Neural progenitor cell (in vitro differentiated cells): ENCODE measurements around the gene REM2. TPM values are rescaled to one million over a fixed set of nuclear protein-coding genes. Genes with fewer than 3 reads are reported as not detected.

Source experiments
- DNase-seq: peaks from one replicate; pipeline ENCODE4 v3.0.0-alpha.2; 2016; ENCODE audit warnings: low spot score
- H2AFZ ChIP-seq: fragments of 200-600 bp; sonication (generic); replicated peaks from 2 replicates; pipeline ENCODE4 v1.6.1; 2016; ENCODE audit warnings: antibody characterized with exemption
- H3F3A ChIP-seq: fragments of 200-600 bp; sonication (generic); 2 replicates; pipeline ENCODE4 v1.6.1; 2016; ENCODE audit warnings: antibody characterized with exemption, low read depth
- H3K27ac ChIP-seq: fragments of 200-600 bp; sonication (generic); 2 replicates; pipeline ENCODE4 v1.5.1; 2016; ENCODE audit warnings: mild to moderate bottlenecking
- H3K27me3 ChIP-seq: fragments of 200-600 bp; sonication (generic); 2 replicates; pipeline ENCODE4 v1.6.1; 2016; ENCODE audit warnings: mild to moderate bottlenecking, moderate library complexity
- H3K36me3 ChIP-seq: fragments of 200-600 bp; sonication (generic); 2 replicates; pipeline ENCODE4 v1.5.1; 2016
- H3K4me1 ChIP-seq: fragments of 200-600 bp; sonication (generic); 2 replicates; pipeline ENCODE4 v1.6.1; 2016; ENCODE audit warnings: mixed run types
- H3K4me2 ChIP-seq: fragments of 200-600 bp; sonication (generic); 2 replicates; pipeline ENCODE4 v1.6.1; 2016
- H3K4me3 ChIP-seq: fragments of 200-600 bp; sonication (generic); 2 replicates; pipeline ENCODE4 v1.5.1; 2016
- H3K79me2 ChIP-seq: fragments of 200-600 bp; sonication (generic); 2 replicates; pipeline ENCODE4 v1.6.1; 2016; ENCODE audit warnings: low read depth
- H3K9ac ChIP-seq: fragments of 200-600 bp; sonication (generic); 2 replicates; pipeline ENCODE4 v1.6.1; 2016
- H3K9me3 ChIP-seq: fragments of 200-600 bp; sonication (generic); 2 replicates; pipeline ENCODE4 v1.5.1; 2016; ENCODE audit warnings: low read depth
- H4K20me1 ChIP-seq: fragments of 200-600 bp; sonication (generic); 2 replicates; pipeline ENCODE4 v1.6.1; 2016; ENCODE audit warnings: low read depth
- H3K27ac Mint-ChIP-seq: 3 replicates; pipeline ENCODE4 v1.8.0; 2021; ENCODE audit warnings: mixed read lengths
- H3K27me3 Mint-ChIP-seq: 2 replicates; pipeline ENCODE4 v1.8.0; 2022; ENCODE audit warnings: low read depth, mild to moderate bottlenecking, inconsistent platforms, moderate library complexity, mixed read lengths; ENCODE audit not compliant: insufficient read depth
- H3K36me3 Mint-ChIP-seq: 3 replicates; pipeline ENCODE4 v1.8.0; 2021; ENCODE audit warnings: mixed read lengths
- H3K4me1 Mint-ChIP-seq: 3 replicates; pipeline ENCODE4 v1.8.0; 2021; ENCODE audit warnings: mixed read lengths
- H3K4me3 Mint-ChIP-seq: 3 replicates; pipeline ENCODE4 v1.8.0; 2021; ENCODE audit warnings: mild to moderate bottlenecking, moderate library complexity, mixed read lengths
- H3K9me3 Mint-ChIP-seq: 3 replicates; pipeline ENCODE4 v1.8.0; 2020; ENCODE audit warnings: mixed read lengths
- CTCF ChIP-seq: fragments of 200-600 bp; sonication (generic); IDR thresholded peaks from 2 replicates; pipeline ENCODE4 v1.5.1; 2017; ENCODE audit warnings: antibody characterized with exemption, mild to moderate bottlenecking
- EZH2 ChIP-seq: fragments of 200-600 bp; sonication (generic); IDR thresholded peaks from 2 replicates; pipeline ENCODE4 v1.6.1; 2017; ENCODE audit warnings: antibody characterized with exemption, mild to moderate bottlenecking, moderate library complexity
- EZH2phosphoT487 ChIP-seq: fragments of 200-600 bp; sonication (generic); IDR thresholded peaks from 2 replicates; pipeline ENCODE4 v1.6.1; 2017; ENCODE audit warnings: antibody characterized with exemption
- total RNA-seq: library from RNA; depleted of rRNA; stranded (reverse); fragments of >200 nt; gene quantifications from 2 replicates; pipeline ENCODE4 v1.2.3, GENCODE V29; 2015; ENCODE audit warnings: low replicate concordance

REM2 gene
- total RNA-seq, 1 donor from 2014 or later, result 1.7 TPM

GRCh38 chr14:22882064-22882463 lies 958 bp upstream of the REM2 start:
- Mint-ChIP-seq H3K4me3 (peak overlapping the region; percentile 1), H3K36me3 (peaks cover 13% of the 10 kb centered on the region), H3K27ac (peak overlapping the region; percentile 13), H3K4me1 (peaks cover 49% of the 10 kb centered on the region), H3K9me3 (no peaks in the 10 kb centered on the region), H3K27me3 (peaks cover 8% of the 10 kb centered on the region)
- H3K36me3 ChIP-seq, result no peaks in the 10 kb centered on the region
- peak overlapping the region; percentile 79 for H3K4me2 ChIP-seq
- H3K9ac ChIP-seq, result no peak overlapping the region
- H3K27me3 ChIP-seq, result peaks cover 21% of the 10 kb centered on the region
- H3K4me1 ChIP-seq, result peaks cover 24% of the 10 kb centered on the region
- no peak for DNase-seq
- H3K4me3 ChIP-seq, result no peak overlapping the region
- H4K20me1 ChIP-seq, result no peaks in the 10 kb centered on the region
- peak overlapping the region; percentile 41 for H3K27ac ChIP-seq
- no peaks in the 10 kb centered on the region for H3K79me2 ChIP-seq
- TF ChIP-seq CTCF (no peak), EZH2phosphoT487 (no peak), EZH2 (no peak)
- H3F3A ChIP-seq, result peaks cover 38% of the 10 kb centered on the region
- no peaks in the 10 kb centered on the region for H3K9me3 ChIP-seq
- H2AFZ ChIP-seq, result peak overlapping the region; percentile 83

GRCh38 chr14:22882529-22883172 lies 371 bp upstream of the REM2 start:
- peaks cover 12% of the 10 kb centered on the region for H3K36me3 Mint-ChIP-seq
- Histone ChIP-seq H3F3A (peaks cover 43% of the 10 kb centered on the region), H3K27me3 (peaks cover 21% of the 10 kb centered on the region), H4K20me1 (no peaks in the 10 kb centered on the region), H3K4me2 (peak overlapping the region; percentile 79), H3K9ac (no peak overlapping the region), H3K4me3 (peak overlapping the region; percentile 39), H3K36me3 (no peaks in the 10 kb centered on the region), H3K79me2 (no peaks in the 10 kb centered on the region), H2AFZ (peak overlapping the region; percentile 83), H3K27ac (peak overlapping the region; percentile 41), H3K4me1 (peaks cover 24% of the 10 kb centered on the region), H3K9me3 (no peaks in the 10 kb centered on the region)
- H3K9me3 Mint-ChIP-seq, result no peaks in the 10 kb centered on the region
- peaks cover 6% of the 10 kb centered on the region for H3K27me3 Mint-ChIP-seq
- peaks cover 55% of the 10 kb centered on the region for H3K4me1 Mint-ChIP-seq
- H3K27ac Mint-ChIP-seq, result peak overlapping the region; percentile 97
- peak; percentile 82 for DNase-seq
- TF ChIP-seq EZH2 (no peak), EZH2phosphoT487 (no peak), CTCF (no peak)
- H3K4me3 Mint-ChIP-seq, result peak overlapping the region; percentile 80

GRCh38 chr14:22884076-22884737 lies 1.2 kb downstream of the REM2 start:
- H3F3A ChIP-seq, result peaks cover 49% of the 10 kb centered on the region
- H3K27ac Mint-ChIP-seq, result peak overlapping the region; percentile 99
- DNase-seq, result no peak
- H3K36me3 Mint-ChIP-seq, result peaks cover 7% of the 10 kb centered on the region
- peaks cover 8% of the 10 kb centered on the region for H3K27me3 Mint-ChIP-seq
- H3K4me3 ChIP-seq, result no peak overlapping the region
- no peak overlapping the region for H3K9ac ChIP-seq
- H3K36me3 ChIP-seq, result no peaks in the 10 kb centered on the region
- H3K4me1 Mint-ChIP-seq, result peaks cover 59% of the 10 kb centered on the region
- peaks cover 24% of the 10 kb centered on the region for H3K4me1 ChIP-seq
- H3K27me3 ChIP-seq, result peaks cover 21% of the 10 kb centered on the region
- H2AFZ ChIP-seq, result no peak overlapping the region
- H3K4me3 Mint-ChIP-seq, result peak overlapping the region; percentile 80
- no peaks in the 10 kb centered on the region for H3K9me3 ChIP-seq
- TF ChIP-seq EZH2phosphoT487 (no peak), CTCF (no peak), EZH2 (no peak)
- peak overlapping the region; percentile 79 for H3K4me2 ChIP-seq
- H3K9me3 Mint-ChIP-seq, result no peaks in the 10 kb centered on the region
- H3K27ac ChIP-seq, result no peak overlapping the region
- H4K20me1 ChIP-seq, result no peaks in the 10 kb centered on the region
- no peaks in the 10 kb centered on the region for H3K79me2 ChIP-seq
